RKO (cell line): ENCODE results near the gene COMP.

Experiments
- DNase-seq: peaks from one replicate; pipeline ENCODE4 v3.0.0-alpha.2; 2016; ENCODE audit warnings: low spot score

Gene COMP

GRCh38 chr19:18782559-18783225 lies 8.4 kb downstream of the COMP start:
- DNase-seq, result no peak

- no peak for DNase-seq
Observed at GRCh38 chr19:18781885-18782527, 9.1 kb downstream of the COMP start.

GRCh38 chr19:18781047-18781600 lies 10.0 kb downstream of the COMP start:
- DNase-seq, result no peak

- DNase-seq, result no peak
Observed at GRCh38 chr19:18780631-18781030, 10.5 kb downstream of the COMP start.

GRCh38 chr19:18780081-18780480 lies 11.0 kb downstream of the COMP start:
- DNase-seq, result no peak

GRCh38 chr19:18778826-18779495 lies 12.1 kb downstream of the COMP start:
- DNase-seq, result no peak

GRCh38 chr19:18778076-18778389 lies 13.1 kb downstream of the COMP start:
- DNase-seq, result no peak

- no peak for DNase-seq
Observed at GRCh38 chr19:18777301-18778075, 13.6 kb downstream of the COMP start.

- peak; percentile 65 for DNase-seq
Observed at GRCh38 chr19:18776736-18777135, 14.4 kb downstream of the COMP start.

GRCh38 chr19:18776288-18776594 lies 14.9 kb downstream of the COMP start:
- peak; percentile 65 for DNase-seq

- peak; percentile 41 for DNase-seq
Observed at GRCh38 chr19:18775586-18776287, 15.4 kb downstream of the COMP start.

- no peak for DNase-seq
Observed at GRCh38 chr19:18774782-18775444, 16.2 kb downstream of the COMP start.

GRCh38 chr19:18774107-18774506 lies 17.0 kb downstream of the COMP start:
- DNase-seq, result no peak

- no peak for DNase-seq
Observed at GRCh38 chr19:18773682-18774081, 17.4 kb downstream of the COMP start.

GRCh38 chr19:18772620-18773587 lies 18.2 kb downstream of the COMP start:
- no peak for DNase-seq

GRCh38 chr19:18771328-18772242 lies 19.5 kb downstream of the COMP start:
- no peak for DNase-seq

GRCh38 chr19:18770663-18771327 lies 20.3 kb downstream of the COMP start:
- DNase-seq, result no peak

GRCh38 chr19:18769989-18770528 lies 21.0 kb downstream of the COMP start:
- no peak for DNase-seq
